ENCODE results near the gene RNPS1.

RNPS1 gene

DNA sequence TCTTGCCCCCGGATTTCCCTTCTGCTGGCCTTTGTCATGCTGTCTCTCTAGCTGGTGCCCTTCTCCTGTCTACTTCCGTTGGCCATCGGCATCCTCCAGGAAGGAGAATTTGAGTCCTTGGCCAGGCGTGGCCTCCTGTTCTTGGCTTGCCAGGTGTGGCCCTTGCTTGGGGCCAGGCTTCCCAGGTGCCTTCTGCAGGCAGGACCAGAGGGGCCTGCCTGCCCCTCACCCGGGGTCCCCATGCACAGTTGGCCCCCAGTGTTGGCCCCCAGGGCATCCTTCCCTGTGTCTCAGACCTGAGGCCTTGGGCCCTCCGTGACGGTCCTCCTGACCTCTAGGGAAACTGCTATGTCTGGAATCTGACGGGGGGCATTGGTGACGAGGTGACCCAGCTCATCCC, 60.1 kb downstream of the RNPS1 start:
- POLR2A ChIA-PET = interaction anchor here (1.6 kb wide), 1 partner anchor 44 kb away, joined by 4 read pairs; the partner anchor contains the start of gene ECI1

DNA sequence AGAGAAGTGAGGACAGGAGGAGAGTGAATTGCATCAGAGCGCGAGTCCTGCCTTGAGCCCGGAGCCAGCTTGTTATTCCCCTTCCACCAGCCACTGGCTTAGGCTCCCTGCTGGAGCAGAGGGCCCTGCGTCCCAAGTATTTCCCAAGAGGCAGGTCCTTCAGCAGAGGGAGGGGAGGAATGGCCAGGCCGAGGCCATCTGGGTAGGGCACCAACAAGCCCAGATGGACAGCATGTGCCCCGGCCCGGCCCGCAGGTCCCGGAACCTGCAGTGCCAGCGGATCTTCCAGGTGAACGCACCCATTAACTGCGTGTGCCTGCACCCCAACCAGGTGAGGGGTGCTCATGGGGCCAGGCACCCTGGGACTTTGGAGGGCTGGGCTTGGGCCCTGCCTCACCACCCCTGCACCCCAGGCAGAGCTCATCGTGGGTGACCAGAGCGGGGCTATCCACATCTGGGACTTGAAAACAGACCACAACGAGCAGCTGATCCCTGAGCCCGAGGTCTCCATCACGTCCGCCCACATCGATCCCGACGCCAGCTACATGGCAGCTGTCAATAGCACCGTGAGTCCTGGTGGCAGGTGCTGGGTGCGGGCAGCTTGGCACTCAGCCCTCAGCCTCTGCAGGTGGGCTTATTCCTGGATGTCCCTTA, 61.0 kb downstream of the RNPS1 start:
- TF ChIP-seq FOXM1 (IDR thresholded peaks at IDR 0.05; ENCODE audit: borderline replicate concordance) (no peak), ARNT (IDR thresholded peaks at IDR 0.05) (no peak), HDGF (IDR thresholded peaks at IDR 0.05; ENCODE audit: borderline replicate concordance) (no peak), BHLHE40 (IDR thresholded peaks at IDR 0.05; ENCODE audit: borderline replicate concordance) (no peak), FOXA1 (IDR thresholded peaks at IDR 0.05) (no peak), L3MBTL2 (conservative IDR thresholded peaks at IDR 0.05) (no peak)
- DNase-seq (ENCODE audit: extremely low spot score) = no peak
- POLR2A ChIA-PET = interaction anchor here (0.9 to 2.9 kb wide), 5 partner anchors 9 to 184 kb away, joined by 3 to 12 read pairs (median 6); partner anchors contain the start of genes ECI1 and TRAF7
- CTCF ChIA-PET = no interaction called here

More for the DNA sequence above, 60.1 kb downstream of the RNPS1 start:
- DNase-seq (ENCODE audit: extremely low spot score) = no peak
- TF ChIP-seq SP1 (IDR thresholded peaks at IDR 0.05) (no peak), FOXM1 (IDR thresholded peaks at IDR 0.05; ENCODE audit: borderline replicate concordance) (no peak), FOXK2 (IDR thresholded peaks at IDR 0.05) (no peak), ELF4 (IDR thresholded peaks at IDR 0.05) (no peak), NFRKB (IDR thresholded peaks at IDR 0.05) (no peak), FOXA1 (IDR thresholded peaks at IDR 0.05) (no peak), CTBP1 (IDR thresholded peaks at IDR 0.05; ENCODE audit: borderline replicate concordance) (no peak), TARDBP (IDR thresholded peaks at IDR 0.05) (no peak), SUZ12 (IDR thresholded peaks at IDR 0.05) (no peak), ARNT (IDR thresholded peaks at IDR 0.05) (no peak), HDGF (IDR thresholded peaks at IDR 0.05; ENCODE audit: borderline replicate concordance) (no peak), LEF1 (IDR thresholded peaks at IDR 0.05; ENCODE audit: borderline replicate concordance) (no peak), L3MBTL2 (conservative IDR thresholded peaks at IDR 0.05) (no peak), BHLHE40 (IDR thresholded peaks at IDR 0.05; ENCODE audit: borderline replicate concordance) (no peak)
- TF ChIP-seq, protein P1, sequence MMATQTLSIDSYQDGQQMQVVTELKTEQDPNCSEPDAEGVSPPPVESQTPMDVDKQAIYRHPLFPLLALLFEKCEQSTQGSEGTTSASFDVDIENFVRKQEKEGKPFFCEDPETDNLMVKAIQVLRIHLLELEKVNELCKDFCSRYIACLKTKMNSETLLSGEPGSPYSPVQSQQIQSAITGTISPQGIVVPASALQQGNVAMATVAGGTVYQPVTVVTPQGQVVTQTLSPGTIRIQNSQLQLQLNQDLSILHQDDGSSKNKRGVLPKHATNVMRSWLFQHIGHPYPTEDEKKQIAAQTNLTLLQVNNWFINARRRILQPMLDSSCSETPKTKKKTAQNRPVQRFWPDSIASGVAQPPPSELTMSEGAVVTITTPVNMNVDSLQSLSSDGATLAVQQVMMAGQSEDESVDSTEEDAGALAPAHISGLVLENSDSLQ (IDR thresholded peaks at IDR 0.05) = no peak
- CTCF ChIA-PET = no interaction called here

DNA sequence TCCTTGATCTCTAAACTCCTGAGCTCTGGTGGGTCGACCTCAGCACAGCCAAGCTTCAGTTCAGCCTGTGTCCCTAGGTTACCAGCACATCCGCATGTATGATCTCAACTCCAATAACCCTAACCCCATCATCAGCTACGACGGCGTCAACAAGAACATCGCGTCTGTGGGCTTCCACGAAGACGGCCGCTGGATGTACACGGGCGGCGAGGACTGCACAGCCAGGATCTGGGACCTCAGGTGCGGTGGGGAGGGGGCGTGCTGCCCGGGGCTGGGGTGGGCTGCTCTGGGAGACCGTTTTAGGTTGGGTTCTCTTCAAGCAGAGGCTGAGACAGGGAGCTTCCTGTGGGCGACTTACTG, 61.5 kb downstream of the RNPS1 start:
- no peak for TF ChIP-seq ZNF384 (IDR thresholded peaks at IDR 0.05)
- TF ChIP-seq LEF1 (IDR thresholded peaks at IDR 0.05; ENCODE audit: borderline replicate concordance) = no peak
- TF ChIP-seq FOXM1 (IDR thresholded peaks at IDR 0.05; ENCODE audit: borderline replicate concordance) = no peak
- TF ChIP-seq CTBP1 (IDR thresholded peaks at IDR 0.05; ENCODE audit: borderline replicate concordance) = no peak
- TF ChIP-seq TARDBP (IDR thresholded peaks at IDR 0.05) = no peak
- TF ChIP-seq ARNT (IDR thresholded peaks at IDR 0.05) = no peak
- no peak for TF ChIP-seq FOXK2 (IDR thresholded peaks at IDR 0.05)
- POLR2A ChIA-PET = interaction anchor here (1.3 to 2.9 kb wide), 5 partner anchors 8 to 184 kb away, joined by 3 to 12 read pairs (median 9); partner anchors contain the start of genes ECI1, PGP and TRAF7
- CTCF ChIA-PET = no interaction called here
- no peak for DNase-seq (ENCODE audit: extremely low spot score)

DNA sequence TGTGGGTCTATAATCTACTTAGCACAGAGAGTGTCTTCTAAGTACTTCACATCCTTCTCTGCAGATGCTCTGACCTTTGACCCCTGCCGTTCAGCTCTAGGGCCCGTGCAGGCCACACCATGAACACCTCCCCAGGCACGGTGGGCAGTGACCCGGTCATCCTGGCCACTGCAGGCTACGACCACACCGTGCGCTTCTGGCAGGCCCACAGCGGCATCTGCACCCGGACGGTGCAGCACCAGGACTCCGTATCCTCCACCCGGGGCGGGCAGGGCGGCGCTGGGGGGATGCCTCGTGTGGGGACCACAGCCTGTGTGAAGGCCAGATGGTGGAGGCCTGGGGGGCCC, 62.0 kb downstream of the RNPS1 start:
- no peak for DNase-seq (ENCODE audit: extremely low spot score)
- CTCF ChIA-PET = no interaction called here
- no peak for TF ChIP-seq FOXA1 (IDR thresholded peaks at IDR 0.05)
- TF ChIP-seq CTBP1 (IDR thresholded peaks at IDR 0.05; ENCODE audit: borderline replicate concordance) = no peak
- TF ChIP-seq HDGF (IDR thresholded peaks at IDR 0.05; ENCODE audit: borderline replicate concordance) = no peak
- TF ChIP-seq BHLHE40 (IDR thresholded peaks at IDR 0.05; ENCODE audit: borderline replicate concordance) = no peak
- TF ChIP-seq SUZ12 (IDR thresholded peaks at IDR 0.05) = no peak
- no peak for TF ChIP-seq ARNT (IDR thresholded peaks at IDR 0.05)
- no peak for TF ChIP-seq NFRKB (IDR thresholded peaks at IDR 0.05)
- TF ChIP-seq LEF1 (IDR thresholded peaks at IDR 0.05; ENCODE audit: borderline replicate concordance) = no peak
- no peak for TF ChIP-seq ELF4 (IDR thresholded peaks at IDR 0.05)
- TF ChIP-seq SP1 (IDR thresholded peaks at IDR 0.05) = no peak
- no peak for TF ChIP-seq ZNF384 (IDR thresholded peaks at IDR 0.05)
- POLR2A ChIA-PET = interaction anchor here (1.3 to 2.9 kb wide), 7 partner anchors 9 to 183 kb away, joined by 3 to 12 read pairs (median 9); partner anchors contain the start of genes ECI1, PGP and TRAF7

DNA sequence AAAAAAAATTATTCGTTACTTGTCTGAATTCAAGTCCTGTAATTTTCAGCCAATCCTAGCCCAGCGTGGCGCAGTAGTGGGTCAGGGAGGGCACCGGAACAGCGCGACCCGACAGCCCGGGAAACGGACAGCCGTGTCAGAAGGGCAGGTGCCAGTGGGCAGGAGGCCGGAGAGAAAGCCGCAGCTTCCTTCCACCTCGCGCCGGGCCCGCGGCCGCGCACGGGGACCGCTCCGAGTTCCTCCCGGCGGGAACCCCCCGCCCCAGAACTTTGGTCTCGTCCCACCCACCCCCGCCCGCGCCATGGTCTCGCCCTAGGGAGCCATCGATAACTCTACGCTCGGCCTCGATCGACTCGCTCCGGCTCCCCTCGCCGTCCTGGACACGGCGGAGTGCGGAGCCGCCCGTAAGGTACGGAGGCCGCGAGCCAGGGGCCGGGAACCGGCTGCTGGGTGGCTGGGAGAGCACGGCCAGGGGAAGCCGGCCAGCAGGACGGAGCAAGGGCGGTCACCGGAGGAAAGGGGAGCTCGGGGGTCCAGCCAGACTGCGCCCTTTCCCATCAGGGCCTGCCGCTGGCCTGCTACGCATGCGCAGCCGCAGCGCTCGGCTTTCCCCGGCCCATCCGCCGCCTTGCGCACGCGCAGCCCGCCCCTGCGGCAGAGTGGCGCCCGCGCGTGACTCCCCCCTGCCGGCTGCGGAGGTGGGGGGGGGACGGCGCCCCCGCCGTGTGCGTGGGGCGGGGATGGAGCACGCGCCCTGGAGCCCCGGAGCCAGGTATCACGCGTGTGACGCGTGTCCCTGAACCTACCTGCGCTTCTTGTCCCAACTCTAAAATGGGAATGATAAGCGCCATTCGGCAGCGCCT, 62.6 kb downstream of the RNPS1 start, which contains the start of gene MLST8:
Gene MLST8 (plus strand): TSS at position 351 of the 863 bp plus-strand sequence. CDS start 632 bp downstream, outside the sequence.
- CTCF ChIA-PET = no interaction called here

More for the DNA sequence above, 62.6 kb downstream of the RNPS1 start, which contains the start of gene MLST8:
- TF ChIP-seq ELF4 (IDR thresholded peaks at IDR 0.05) (no peak), L3MBTL2 (conservative IDR thresholded peaks at IDR 0.05) (peak; percentile 56), FOXM1 (IDR thresholded peaks at IDR 0.05; ENCODE audit: borderline replicate concordance) (peak; percentile 89; the same call in 1 of the 2 replicates), CTBP1 (IDR thresholded peaks at IDR 0.05; ENCODE audit: borderline replicate concordance) (no peak), FOXK2 (IDR thresholded peaks at IDR 0.05) (no peak), ZNF384 (IDR thresholded peaks at IDR 0.05) (no peak), HDGF (IDR thresholded peaks at IDR 0.05; ENCODE audit: borderline replicate concordance) (no peak), BHLHE40 (IDR thresholded peaks at IDR 0.05; ENCODE audit: borderline replicate concordance) (no peak; the same call in 1 of the 2 replicates), LEF1 (IDR thresholded peaks at IDR 0.05; ENCODE audit: borderline replicate concordance) (no peak), SUZ12 (IDR thresholded peaks at IDR 0.05) (no peak)
- TF ChIP-seq, protein P1 (IDR thresholded peaks at IDR 0.05) = no peak
- POLR2A ChIA-PET = interaction anchor here (0.8 to 2.9 kb wide), 8 partner anchors 8 to 183 kb away, joined by 3 to 12 read pairs (median 8); partner anchors contain the start of genes ECI1, PGP and TRAF7
- peak; percentile 96 for DNase-seq (ENCODE audit: extremely low spot score)

Data from HEK293T (cell line).